GM23338 (cell line): Measurements from ENCODE around the gene MAP4K3. TPM values are rescaled to one million over a fixed set of nuclear protein-coding genes. Genes with fewer than 3 reads are reported as not detected.
A peak's percentile ranks its signal among the peaks of the same experiment; 100 is the strongest.

Source experiments
- ATAC-seq: fragments of 200-7000 bp; cut with Tn5 transposase; 3 replicates; pipeline ENCODE4 v1.9.1; 2020
- DNase-seq: peaks from one replicate; pipeline ENCODE4 v3.0.0-alpha.2; 2015; ENCODE audit warnings: low spot score
- H2AFZ ChIP-seq: fragments of 200-600 bp; sonication (generic); 2 replicates; pipeline ENCODE4 v1.8.0; 2016; ENCODE audit warnings: antibody characterized with exemption, mild to moderate bottlenecking, moderate library complexity
- H3F3A ChIP-seq: fragments of 200-600 bp; sonication (generic); replicated peaks from 2 replicates; pipeline ENCODE4 v1.8.0; 2017; ENCODE audit warnings: antibody characterized with exemption, mixed run types, low read depth
- H3K27ac ChIP-seq: fragments of 200-600 bp; sonication (generic); 2 replicates; pipeline ENCODE4 v1.6.1; 2016; ENCODE audit warnings: low read depth
- H3K27me3 ChIP-seq: fragments of 200-600 bp; sonication (generic); 2 replicates; pipeline ENCODE4 v1.8.0; 2016; ENCODE audit warnings: mild to moderate bottlenecking, mixed run types, moderate library complexity; ENCODE audit not compliant: insufficient read depth
- H3K36me3 ChIP-seq: fragments of 200-600 bp; sonication (generic); 2 replicates; pipeline ENCODE4 v1.8.0; 2016; ENCODE audit warnings: mild to moderate bottlenecking; ENCODE audit not compliant: insufficient read depth
- H3K4me1 ChIP-seq: fragments of 200-600 bp; sonication (generic); 2 replicates; pipeline ENCODE4 v1.8.0; 2016; ENCODE audit warnings: mild to moderate bottlenecking, moderate library complexity; ENCODE audit not compliant: insufficient read depth
- H3K4me2 ChIP-seq: fragments of 200-600 bp; sonication (generic); 2 replicates; pipeline ENCODE4 v1.7.1; 2017; ENCODE audit warnings: mixed run types
- H3K4me3 ChIP-seq: fragments of 200-600 bp; sonication (generic); 2 replicates; pipeline ENCODE4 v1.6.1; 2016; ENCODE audit warnings: mixed run types
- H3K79me2 ChIP-seq: fragments of 200-600 bp; sonication (generic); replicated peaks from 2 replicates; pipeline ENCODE4 v1.8.0; 2017; ENCODE audit warnings: mild to moderate bottlenecking; ENCODE audit not compliant: insufficient read depth
- H3K9me2 ChIP-seq: fragments of 200-600 bp; sonication (generic); 2 replicates; pipeline ENCODE4 v1.8.0; 2017; ENCODE audit not compliant: insufficient read depth
- H4K20me1 ChIP-seq: fragments of 200-600 bp; sonication (generic); replicated peaks from 2 replicates; pipeline ENCODE4 v1.8.0; 2017; ENCODE audit warnings: mild to moderate bottlenecking; ENCODE audit not compliant: insufficient read depth
- H3K27ac Mint-ChIP-seq: 2 replicates; pipeline ENCODE4 v1.8.0; 2020; ENCODE audit warnings: inconsistent platforms, mild to moderate bottlenecking, moderate library complexity, mixed read lengths
- H3K27me3 Mint-ChIP-seq: 3 replicates; pipeline ENCODE4 v1.8.0; 2022; ENCODE audit warnings: low read depth, mild to moderate bottlenecking, moderate library complexity, mixed read lengths, inconsistent platforms; ENCODE audit not compliant: insufficient read depth, poor library complexity
- H3K36me3 Mint-ChIP-seq: 3 replicates; pipeline ENCODE4 v1.8.0; 2021; ENCODE audit warnings: low read depth, mild to moderate bottlenecking, inconsistent platforms, moderate library complexity, mixed read lengths
- H3K4me1 Mint-ChIP-seq: 3 replicates; pipeline ENCODE4 v1.8.0; 2020; ENCODE audit warnings: mild to moderate bottlenecking, inconsistent platforms, mixed read lengths
- H3K4me3 Mint-ChIP-seq: 3 replicates; pipeline ENCODE4 v1.8.0; 2021; ENCODE audit warnings: moderate library complexity, mild to moderate bottlenecking, inconsistent platforms, mixed read lengths
- H3K9me3 Mint-ChIP-seq: 3 replicates; pipeline ENCODE4 v1.8.0; 2020; ENCODE audit warnings: moderate library complexity, mild to moderate bottlenecking, inconsistent platforms, mixed read lengths
- CREB1 ChIP-seq: fragments of 250-450 bp; sonication (Bioruptor Pico); IDR thresholded peaks from 2 replicates; pipeline ENCODE4 v1.5.0; 2020; ENCODE audit warnings: low read depth, mild to moderate bottlenecking, moderate library complexity
- CTCF ChIP-seq, 2 experiments: fragments of 200-600 bp in 1 of 2; sonication (generic) in 1 of 2; conservative IDR thresholded peaks; 2 replicates each; pipeline versions ENCODE4 v1.5.1 to v1.6.1; 2016 to 2017; ENCODE audit warnings: antibody characterized with exemption in 2 of 2, low read depth in 2 of 2, mild to moderate bottlenecking in 2 of 2, moderate library complexity in 1 of 2
- ETS1 ChIP-seq: IDR thresholded peaks from 2 replicates; pipeline ENCODE4 v1.6.1; 2016; ENCODE audit warnings: antibody characterized with exemption
- EZH2phosphoT487 ChIP-seq: fragments of 200-600 bp; sonication (generic); IDR thresholded peaks from one replicate; pipeline ENCODE4 v1.8.1; 2018; ENCODE audit warnings: antibody characterized with exemption; ENCODE audit not compliant: unreplicated experiment
- POLR2AphosphoS5 ChIP-seq: IDR thresholded peaks from 2 replicates; pipeline ENCODE4 v1.6.1; 2016; ENCODE audit warnings: antibody characterized with exemption, low read depth
- STAT1 ChIP-seq: IDR thresholded peaks from one replicate; pipeline ENCODE4 v1.6.1; 2016; ENCODE audit warnings: antibody characterized with exemption; ENCODE audit not compliant: unreplicated experiment
- ZNF114 ChIP-seq: fragments of 250-450 bp; sonication (Bioruptor Pico); IDR thresholded peaks from 2 replicates; pipeline ENCODE4 v1.5.0; 2020; ENCODE audit warnings: mild to moderate bottlenecking, moderate library complexity
- ZNF462 ChIP-seq: fragments of 250-450 bp; sonication (Bioruptor Pico); IDR thresholded peaks from 2 replicates; pipeline ENCODE4 v1.5.0; 2020; ENCODE audit warnings: mild to moderate bottlenecking, moderate library complexity
- polyA plus RNA-seq: library from polyadenylated mRNA; unstranded; fragments of >200 nt; fragmentation: Nextera tagmentation; extraction: Ambion mirVana; gene quantifications from 2 replicates; pipeline ENCODE4 v1.2.1, GENCODE V29; 2016
- total RNA-seq: library from RNA; depleted of rRNA; stranded (reverse); fragments of >200 nt; shearing (Covaris generic); gene quantifications from 2 replicates; pipeline ENCODE4 v1.2.3, GENCODE V29; 2014

The MAP4K3 gene
- total and polyA plus RNA-seq, 2 experiments from 2014 or later: 33.0 to 90.7 TPM

GRCh38 chr2:39378968-39379367, 58.1 kb downstream of the MAP4K3 start (continued):
- TF ChIP-seq ZNF462 (CRISPR knock-in tag) (no peak), CTCF (conservative IDR thresholded peaks at IDR 0.05; ENCODE audit: low read depth in 2 of 2) (no peak), ETS1 (no peak), ZNF114 (CRISPR knock-in tag) (no peak)

- peaks cover 43% of the 10 kb centered on the region for H3K4me1 ChIP-seq
- H3K9me2 ChIP-seq: no peaks in the 10 kb centered on the region
- H4K20me1 ChIP-seq: no peaks in the 10 kb centered on the region
- peak overlapping the region; percentile 40 for H3K27ac ChIP-seq
- TF ChIP-seq EZH2phosphoT487 (no peak), CTCF (conservative IDR thresholded peaks at IDR 0.05; ENCODE audit: low read depth in 2 of 2) (no peak), ZNF114 (CRISPR knock-in tag) (no peak), STAT1 (no peak), CREB1 (no peak), POLR2AphosphoS5 (no peak), ETS1 (no peak)
- H3K4me3 Mint-ChIP-seq: no peak overlapping the region
- H3K4me1 Mint-ChIP-seq: peaks cover 42% of the 10 kb centered on the region
- H3K9me3 Mint-ChIP-seq: peaks cover 17% of the 10 kb centered on the region; the same call in 2 of the 3 replicates
- peaks cover 97% of the 10 kb centered on the region for H3K79me2 ChIP-seq
- peaks cover 39% of the 10 kb centered on the region for H3K36me3 Mint-ChIP-seq
- no peak overlapping the region for H2AFZ ChIP-seq
- peaks cover 2% of the 10 kb centered on the region for H3K27me3 Mint-ChIP-seq
- no peaks in the 10 kb centered on the region for H3K27me3 ChIP-seq
- no peak overlapping the region for H3K4me3 ChIP-seq
- H3K4me2 ChIP-seq: peak overlapping the region; percentile 25; the same call in 1 of the 2 replicates
- H3K36me3 ChIP-seq: no peaks in the 10 kb centered on the region
- no peaks in the 10 kb centered on the region for H3F3A ChIP-seq
- ATAC-seq (no peak), DNase-seq (no peak)
- peak overlapping the region; percentile 15 for H3K27ac Mint-ChIP-seq
Measured at GRCh38 chr2:39377226-39377939, 59.7 kb downstream of the MAP4K3 start.
